Measurements from ENCODE around the gene BAIAP2L2. TPM values are rescaled to one million over a fixed set of nuclear protein-coding genes. Genes with fewer than 3 reads are reported as not detected.

Gene BAIAP2L2
- total and polyA plus RNA-seq, 2 donors (not counting 1 experiment from before 2014, with no cell fraction given), result 0.96 to 1.2 TPM

- H3K27me3 ChIP-seq (replicated peaks in 1 of 4; ENCODE audit: control extremely low read depth in 1 of 4, control insufficient read depth in 3 of 4, insufficient read depth in 4 of 4, low read length in 3 of 4), result no peaks in the 10 kb centered on the region
- no peak overlapping the region for H3K27ac ChIP-seq (ENCODE audit: low read length in 2 of 2)
- ChIA-PET CTCF (no interaction called here), POLR2A (no interaction called here)
- Mint-ChIP-seq H3K27me3 (no peaks in the 10 kb centered on the region), H3K4me3 (no peak overlapping the region), H3K4me1 (no peaks in the 10 kb centered on the region), H3K27ac (no peak overlapping the region), H3K9me3 (ENCODE audit: insufficient read depth) (no peaks in the 10 kb centered on the region)
- no peaks in the 10 kb centered on the region for H3K79me2 ChIP-seq (ENCODE audit: control insufficient read depth, insufficient read depth, low read length)
- DNase-seq (no peak), ATAC-seq (ENCODE audit: low read depth) (no peak)
- H3K4me3 ChIP-seq (ENCODE audit: control extremely low read depth in 1 of 5, extremely low read depth in 1 of 5, insufficient read depth in 1 of 5, low read depth in 2 of 5, low read length in 4 of 5), result no peak overlapping the region
- H2AFZ ChIP-seq (ENCODE audit: insufficient read depth, low read depth, low read length, poor library complexity, severe bottlenecking), result no peak overlapping the region
- intact Hi-C loops (cut with micrococcal nuclease), result no loop called here
- TF ChIP-seq EZH2 (IDR thresholded peaks at IDR 0.05; ENCODE audit: borderline replicate concordance, insufficient read depth, low read depth, low read length, poor library complexity, severe bottlenecking) (no peak), CTCF (IDR thresholded peaks at IDR 0.05) (no peak)
- H3K9ac ChIP-seq (ENCODE audit: low read length), result no peak overlapping the region
- peaks cover 0 to 33% of the 10 kb centered on the region in 2 experiments for H3K36me3 ChIP-seq (replicated peaks in 1 of 2; ENCODE audit: control extremely low read depth in 1 of 2, control insufficient read depth in 1 of 2, extremely low read depth in 1 of 2, insufficient read depth in 2 of 2, low read length in 1 of 2)
- WGBS (ENCODE audit: insufficient coverage), result 96% methylated on average over 8 of the region's 9 CpGs
- no peak overlapping the region for H3K4me2 ChIP-seq (replicated peaks; ENCODE audit: low read depth, low read length, poor library complexity, severe bottlenecking)
- no peaks in the 10 kb centered on the region for H3K4me1 ChIP-seq (ENCODE audit: control insufficient read depth in 2 of 2, insufficient read depth in 2 of 2, low read length in 2 of 2)
- no peaks in the 10 kb centered on the region for H3K9me3 ChIP-seq (ENCODE audit: control extremely low read depth in 1 of 3, control insufficient read depth in 2 of 3, insufficient read depth in 1 of 3, low read length in 2 of 3)
- no peaks in the 10 kb centered on the region for H4K20me1 ChIP-seq (ENCODE audit: control insufficient read depth, insufficient read depth, low read length, poor library complexity, severe bottlenecking)
These were observed 19.4 kb upstream of the BAIAP2L2 start for GRCh38 chr22:38129856-38130255.

GRCh38 chr22:38129021-38129420 lies 18.5 kb upstream of the BAIAP2L2 start:
- Mint-ChIP-seq H3K4me3 (no peak overlapping the region), H3K27ac (no peak overlapping the region), H3K4me1 (no peaks in the 10 kb centered on the region), H3K27me3 (no peaks in the 10 kb centered on the region), H3K9me3 (ENCODE audit: insufficient read depth) (no peaks in the 10 kb centered on the region)
- Histone ChIP-seq H3K4me1 (ENCODE audit: control insufficient read depth in 2 of 2, insufficient read depth in 2 of 2, low read length in 2 of 2) (no peaks in the 10 kb centered on the region), H3K4me3 (ENCODE audit: control extremely low read depth in 1 of 5, extremely low read depth in 1 of 5, insufficient read depth in 1 of 5, low read depth in 2 of 5, low read length in 4 of 5) (no peak overlapping the region), H3K4me2 (replicated peaks; ENCODE audit: low read depth, low read length, poor library complexity, severe bottlenecking) (no peak overlapping the region), H3K79me2 (ENCODE audit: control insufficient read depth, insufficient read depth, low read length) (no peaks in the 10 kb centered on the region), H3K27me3 (replicated peaks in 1 of 4; ENCODE audit: control extremely low read depth in 1 of 4, control insufficient read depth in 3 of 4, insufficient read depth in 4 of 4, low read length in 3 of 4) (no peaks in the 10 kb centered on the region), H3K9ac (ENCODE audit: low read length) (no peak overlapping the region), H2AFZ (ENCODE audit: insufficient read depth, low read depth, low read length, poor library complexity, severe bottlenecking) (no peak overlapping the region), H4K20me1 (ENCODE audit: control insufficient read depth, insufficient read depth, low read length, poor library complexity, severe bottlenecking) (no peaks in the 10 kb centered on the region), H3K27ac (ENCODE audit: low read length in 2 of 2) (no peak overlapping the region), H3K9me3 (ENCODE audit: control extremely low read depth in 1 of 3, control insufficient read depth in 2 of 3, insufficient read depth in 1 of 3, low read length in 2 of 3) (no peaks in the 10 kb centered on the region), H3K36me3 (replicated peaks in 1 of 2; ENCODE audit: control extremely low read depth in 1 of 2, control insufficient read depth in 1 of 2, extremely low read depth in 1 of 2, insufficient read depth in 2 of 2, low read length in 1 of 2) (peaks cover 0 to 32% of the 10 kb centered on the region in 2 experiments)
- intact Hi-C loops (cut with micrococcal nuclease), result no loop called here
- TF ChIP-seq CTCF (IDR thresholded peaks at IDR 0.05) (no peak), EZH2 (IDR thresholded peaks at IDR 0.05; ENCODE audit: borderline replicate concordance, insufficient read depth, low read depth, low read length, poor library complexity, severe bottlenecking) (no peak)
- ChIA-PET CTCF (no interaction called here), POLR2A (no interaction called here)
- 91% methylated on average over 10 of the region's 10 CpGs for WGBS (ENCODE audit: insufficient coverage)
- DNase-seq (no peak), ATAC-seq (ENCODE audit: low read depth) (no peak)

Data from B cell (primary cell).